NCI-H146 treated with DMSO at 0.1 percent for 48 hours (cell line): ENCODE results near the gene G2E3.

ENCODE experiments used
- DNase-seq: peaks from one replicate; lab custom pipeline; 2025; ENCODE audit not compliant: unreplicated experiment; lab: John Stamatoyannopoulos, UW

Gene G2E3

GRCh38 chr14:30648471-30648870 lies 89.5 kb downstream of the G2E3 start:
- DNase-seq, result no peak

GRCh38 chr14:30651937-30652336 lies 93.0 kb downstream of the G2E3 start:
- no peak for DNase-seq

- no peak for DNase-seq
Measured at GRCh38 chr14:30655124-30655523, 96.2 kb downstream of the G2E3 start.

GRCh38 chr14:30655658-30656057 lies 96.7 kb downstream of the G2E3 start:
- DNase-seq, result no peak

- no peak for DNase-seq
Measured at GRCh38 chr14:30656190-30656632, 97.3 kb downstream of the G2E3 start.

- DNase-seq, result no peak
Measured at GRCh38 chr14:30657050-30657449, 98.1 kb downstream of the G2E3 start.

GRCh38 chr14:30657606-30658163 lies 98.7 kb downstream of the G2E3 start:
- DNase-seq, result no peak

- no peak for DNase-seq
Measured at GRCh38 chr14:30658645-30659044, 99.7 kb downstream of the G2E3 start.

GRCh38 chr14:30669594-30669993 lies 110.6 kb downstream of the G2E3 start:
- DNase-seq, result no peak
